Measurements from ENCODE around the gene ETS1. TPM values are rescaled to one million over a fixed set of nuclear protein-coding genes. Genes with fewer than 3 reads are reported as not detected.
A peak's percentile ranks its signal among the peaks of the same experiment; 100 is the strongest.
"Not testable (repeated sequence)": the region's sequence is repeated elsewhere in the genome, so short reads cannot be mapped to it uniquely, and the experiment has no call there.

Gene ETS1
- total RNA-seq, 1 donor, result 35.5 TPM

DNA sequence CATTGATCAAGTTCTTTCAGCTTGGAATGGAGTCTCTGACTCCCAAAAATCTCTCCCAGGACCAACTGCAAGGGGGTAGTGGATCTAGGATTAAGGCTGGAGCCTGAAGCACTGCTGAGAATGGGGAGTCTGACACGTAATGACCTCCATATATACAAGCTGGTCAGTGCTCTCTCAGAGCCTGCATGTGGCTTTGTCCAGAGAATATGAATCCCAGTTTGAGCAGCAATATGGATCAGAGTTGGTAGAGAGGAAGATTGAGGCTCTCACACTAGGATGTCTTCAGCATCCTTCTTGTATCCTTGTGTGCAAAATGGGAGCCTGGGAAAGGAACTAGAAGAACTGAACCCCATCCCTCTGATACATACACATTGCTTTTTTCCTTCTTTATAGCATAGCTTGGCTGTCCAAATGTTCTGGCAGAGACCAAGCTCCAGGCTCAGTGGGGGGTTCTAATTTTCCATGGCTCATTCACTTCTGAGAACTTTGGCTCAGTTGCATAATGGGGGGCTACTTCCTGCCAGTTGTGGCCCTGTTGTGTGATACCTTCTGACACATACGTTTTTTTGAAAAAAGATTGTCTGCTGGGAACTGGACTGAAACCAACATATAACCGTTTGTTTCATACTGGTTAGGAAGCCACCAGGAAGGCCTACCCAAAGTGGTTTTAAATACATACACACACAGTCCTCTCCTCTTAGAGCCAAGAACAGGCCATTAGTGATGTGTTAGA, 138.2 kb downstream of the ETS1 start:
- TF ChIP-seq CTCF (IDR thresholded peaks at IDR 0.05; ENCODE audit: insufficient read depth, low read length), result no peak
- DNase-seq (ENCODE audit: low read depth), result no peak
- H3K4me3 ChIP-seq (ENCODE audit: low read depth, low read length), result no peak overlapping the region

DNA sequence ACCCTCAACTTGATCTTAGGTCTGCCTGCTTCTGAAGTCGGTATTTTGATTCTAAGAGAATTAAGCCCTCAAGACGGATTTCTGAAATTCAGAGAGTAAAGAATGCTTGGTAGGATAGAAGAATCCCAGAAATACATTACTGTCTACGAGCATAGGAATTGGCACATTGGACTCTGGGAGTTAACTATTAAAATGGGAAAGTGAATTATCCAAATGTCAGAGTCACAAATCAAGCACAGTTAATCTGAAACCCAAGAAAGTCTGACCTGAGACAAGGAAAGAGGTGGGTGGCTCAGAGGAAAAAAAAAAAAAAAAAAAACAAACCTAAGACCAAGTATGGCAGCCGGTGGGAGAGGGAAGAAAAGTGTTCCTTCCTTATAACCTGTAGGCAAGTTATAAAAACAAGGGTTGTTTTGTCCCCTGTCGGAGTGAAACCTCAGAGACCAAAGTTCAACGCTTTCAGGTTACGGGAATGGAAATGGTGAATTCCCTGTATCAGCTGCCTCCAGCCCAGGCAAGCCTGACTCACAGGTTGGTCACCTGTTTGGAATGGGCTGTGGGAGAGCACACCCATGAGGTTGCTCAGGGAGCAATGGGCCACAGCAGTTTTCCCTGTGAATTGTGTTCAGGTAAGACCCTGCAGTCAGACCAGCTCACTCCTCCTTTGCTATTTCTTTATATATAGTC, 139.0 kb downstream of the ETS1 start:
- DNase-seq (ENCODE audit: low read depth), result peak; percentile 27
- no peak overlapping the region for H3K4me3 ChIP-seq (ENCODE audit: low read depth, low read length)
- no peak for TF ChIP-seq CTCF (IDR thresholded peaks at IDR 0.05; ENCODE audit: insufficient read depth, low read length)

DNA sequence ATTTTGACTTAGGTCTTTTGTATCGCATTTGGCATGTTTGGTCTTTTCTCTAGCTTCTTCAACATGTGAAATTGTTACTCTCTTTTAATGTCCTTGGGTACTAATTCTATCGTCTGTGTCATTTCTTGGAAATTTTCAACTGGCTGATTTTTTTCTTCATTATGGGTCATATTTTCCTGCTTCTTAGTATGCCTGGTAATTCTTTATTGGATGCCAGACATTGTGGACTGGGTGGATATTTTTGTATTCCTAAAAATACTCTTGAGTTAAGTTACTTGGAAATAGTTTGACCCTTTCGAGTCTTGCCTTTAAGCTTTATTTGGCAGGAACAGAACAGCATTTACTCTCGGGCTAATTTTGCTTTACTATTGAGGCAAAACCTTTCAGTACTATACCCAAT, 140.1 kb downstream of the ETS1 start:
- no peak overlapping the region for H3K4me3 ChIP-seq (ENCODE audit: low read depth, low read length)
- TF ChIP-seq CTCF (IDR thresholded peaks at IDR 0.05; ENCODE audit: insufficient read depth, low read length), result no peak
- DNase-seq (ENCODE audit: low read depth), result no peak

DNA sequence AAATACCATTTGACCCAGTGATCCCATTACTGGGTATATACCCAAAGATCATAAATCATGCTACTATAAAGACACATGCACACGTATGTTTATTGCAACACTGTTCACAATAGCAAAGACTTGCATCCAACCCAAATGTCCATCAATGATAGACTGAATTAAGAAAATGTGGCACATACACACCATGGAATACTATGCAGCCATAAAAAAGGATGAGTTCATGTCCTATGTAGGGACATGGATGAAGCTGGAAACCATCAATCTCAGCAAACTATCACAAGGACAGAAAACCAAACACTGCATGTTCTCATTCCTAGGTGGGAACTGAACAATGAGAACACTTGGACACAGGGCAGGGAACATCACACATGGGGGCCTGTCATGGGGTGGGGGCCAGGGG, 141.4 kb downstream of the ETS1 start:
- H3K4me3 ChIP-seq (ENCODE audit: low read depth, low read length); DNase-seq (ENCODE audit: low read depth): not testable (repeated sequence)

- peak; percentile 87 for DNase-seq (ENCODE audit: low read depth)
- no peak overlapping the region for H3K4me3 ChIP-seq (ENCODE audit: low read depth, low read length)
- no peak for TF ChIP-seq CTCF (IDR thresholded peaks at IDR 0.05; ENCODE audit: insufficient read depth, low read length)
Observed at GRCh38 chr11:128437136-128437535, 150.2 kb downstream of the ETS1 start.

- no peak overlapping the region for H3K4me3 ChIP-seq (ENCODE audit: low read depth, low read length)
- TF ChIP-seq CTCF (IDR thresholded peaks at IDR 0.05; ENCODE audit: insufficient read depth, low read length), result no peak
- DNase-seq (ENCODE audit: low read depth), result no peak
Observed at GRCh38 chr11:128434818-128435217, 152.5 kb downstream of the ETS1 start.

- no peak overlapping the region for H3K4me3 ChIP-seq (ENCODE audit: low read depth, low read length)
- no peak for DNase-seq (ENCODE audit: low read depth)
- TF ChIP-seq CTCF (IDR thresholded peaks at IDR 0.05; ENCODE audit: insufficient read depth, low read length), result no peak
Observed at GRCh38 chr11:128434411-128434810, 152.9 kb downstream of the ETS1 start.

Data from fibroblast of the aortic adventitia (primary cell).